DMS 273 (cell line): Measurements from ENCODE around the gene SHC4.

ENCODE experiments used
- DNase-seq: peaks from one replicate; lab custom pipeline; 2025; ENCODE audit not compliant: unreplicated experiment; lab: John Stamatoyannopoulos, UW

The SHC4 gene

DNA sequence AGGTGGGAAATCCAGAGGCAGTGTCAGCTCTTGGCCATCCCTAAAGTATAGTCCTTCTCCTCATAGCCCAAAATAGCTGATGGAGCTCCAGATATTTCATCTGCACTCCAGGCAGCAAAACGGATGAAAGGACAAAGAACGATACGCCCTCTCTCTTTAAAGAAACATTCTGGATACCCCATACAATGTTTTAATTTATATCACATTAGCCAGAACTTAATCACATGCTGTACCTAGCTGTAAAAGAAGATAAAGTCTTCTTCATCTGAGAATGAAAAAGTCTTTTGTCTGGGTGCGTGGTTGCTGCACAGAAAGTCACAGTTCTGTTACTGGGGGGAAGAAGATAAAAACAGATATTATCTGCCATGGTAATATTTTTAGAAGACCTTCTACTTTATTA lies 4.3 kb upstream of the SHC4 start:
- DNase-seq, result no peak

DNA sequence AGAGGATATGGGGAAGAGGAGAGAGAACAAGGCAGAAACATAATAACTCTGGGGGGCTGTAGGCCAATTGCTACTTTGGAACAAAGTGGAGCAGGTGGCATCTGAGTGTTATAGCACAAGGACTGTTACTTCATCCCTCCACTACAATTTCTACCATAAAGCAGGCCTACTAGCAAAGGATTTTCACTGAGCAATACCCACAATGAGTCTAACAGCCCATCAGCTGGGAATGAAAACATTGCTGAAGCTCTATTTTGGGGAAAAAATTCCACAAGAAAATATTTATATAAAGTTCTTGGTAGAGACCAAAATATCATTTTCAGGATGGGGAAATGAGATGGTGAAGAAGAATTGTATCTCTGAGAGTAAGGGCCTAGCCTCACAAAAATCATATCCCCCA lies 3.6 kb upstream of the SHC4 start:
- no peak for DNase-seq

DNA sequence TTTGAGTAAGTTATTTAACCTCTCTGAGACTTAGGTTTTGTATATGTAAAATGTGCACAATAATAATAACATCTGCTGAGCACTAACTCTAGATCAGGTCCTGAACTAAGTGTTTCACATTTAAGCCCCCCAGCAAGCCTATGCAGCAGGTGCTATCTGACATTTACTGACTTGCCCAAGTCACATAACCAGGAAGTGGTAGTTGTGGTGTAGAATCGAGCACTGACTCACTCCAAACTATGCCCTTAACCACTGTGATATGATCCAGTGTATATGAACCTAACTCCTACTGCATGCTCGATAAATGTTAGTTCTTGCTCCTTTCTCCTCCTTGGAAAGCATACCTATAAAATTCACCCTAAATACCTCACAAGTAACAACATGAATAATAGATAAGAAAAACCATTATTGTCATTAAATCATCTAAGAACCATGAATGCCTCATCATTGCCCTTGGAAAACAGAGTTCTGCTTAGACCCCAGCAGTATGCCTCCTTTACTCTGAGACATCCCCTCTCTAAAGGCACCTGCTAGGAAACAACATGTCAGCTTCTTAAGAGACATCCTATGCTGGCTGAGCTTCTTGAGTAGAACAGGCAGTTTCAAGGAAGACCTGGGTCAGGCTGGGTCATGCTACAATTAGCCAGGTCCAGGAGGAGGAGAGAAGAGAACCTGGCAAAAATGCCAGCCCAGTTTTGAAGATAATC lies 3.0 kb upstream of the SHC4 start:
- no peak for DNase-seq

DNA sequence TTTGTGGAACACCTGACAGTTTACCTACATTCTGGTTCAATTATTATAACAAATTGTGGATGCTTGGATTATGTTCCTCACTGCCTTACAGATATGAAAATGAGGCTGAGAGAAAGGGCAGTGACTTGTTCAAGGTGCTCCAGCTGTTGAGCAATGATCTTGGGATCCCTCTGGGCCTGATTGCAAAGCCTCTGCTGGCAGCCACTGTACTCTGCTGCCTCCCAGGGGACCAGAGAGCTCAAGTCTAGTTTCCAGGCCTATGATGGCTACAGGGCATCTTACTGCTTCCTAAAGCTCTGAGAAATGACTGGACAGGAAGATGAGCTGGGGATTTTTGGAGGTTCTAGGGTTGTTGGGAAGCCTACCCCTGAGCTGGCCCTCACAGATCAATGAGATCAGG lies 2.3 kb upstream of the SHC4 start:
- peak; percentile 21 for DNase-seq

DNA sequence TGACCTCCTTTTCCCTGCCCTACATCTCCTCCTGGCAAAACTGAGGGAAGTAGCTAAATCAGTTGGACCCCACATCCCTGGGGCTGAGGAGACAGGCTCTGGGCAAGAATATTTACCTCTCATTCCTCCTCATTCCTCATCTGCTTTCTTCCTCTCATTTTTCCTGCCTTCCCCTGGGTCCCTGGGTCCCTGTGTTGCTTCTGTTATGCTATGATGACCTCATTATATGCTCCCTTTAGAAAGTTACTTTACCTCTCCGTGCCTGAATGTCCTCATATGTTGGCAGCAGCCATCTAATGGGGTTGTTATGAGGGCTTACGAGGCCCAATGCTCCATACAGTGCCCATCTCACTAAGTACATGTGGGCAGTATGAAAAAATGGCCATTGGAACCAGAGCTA lies 1.2 kb upstream of the SHC4 start:
- DNase-seq, result no peak

DNA sequence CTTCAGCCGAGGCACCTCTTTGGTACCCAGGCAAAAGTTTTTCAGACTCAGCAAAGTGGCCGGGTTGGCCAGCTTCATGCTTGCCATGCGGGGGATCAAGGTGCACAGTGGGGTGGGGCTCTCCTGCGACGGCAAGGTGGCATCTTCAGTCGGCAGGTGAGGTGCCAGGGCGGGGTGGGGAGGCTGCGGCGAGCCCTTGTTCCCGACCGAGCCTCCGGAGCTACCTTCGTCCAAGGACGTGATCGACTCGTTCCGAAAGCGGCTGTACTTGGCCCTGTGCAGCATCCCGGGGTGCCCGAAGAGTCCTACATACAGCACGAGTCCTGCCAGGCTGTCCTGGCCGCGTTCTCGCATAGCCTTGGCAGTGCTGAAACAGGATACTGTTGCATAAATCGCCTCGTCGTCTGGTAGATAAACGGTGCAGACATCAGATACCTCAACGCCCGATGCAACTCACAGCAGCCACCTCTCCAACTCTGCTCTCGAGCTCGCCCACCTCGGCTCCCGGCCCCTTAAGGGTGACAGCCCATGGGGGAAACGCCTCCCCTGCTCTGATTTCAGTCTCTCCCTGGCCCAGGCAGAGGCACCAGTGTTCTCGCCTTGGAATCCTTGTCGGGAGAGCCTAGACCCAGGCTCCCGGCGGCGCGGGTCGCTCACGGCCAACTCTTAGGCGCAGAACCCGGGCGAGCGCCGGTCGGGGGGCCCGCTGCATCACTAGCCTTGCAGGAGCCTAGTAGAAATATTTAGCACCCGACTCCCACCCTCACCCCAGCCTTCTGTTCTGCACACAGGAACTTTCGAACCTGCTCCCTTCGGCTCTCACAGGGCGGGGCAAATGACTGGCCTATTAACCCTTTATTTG lies 826 bp downstream of the SHC4 start:
- peak; percentile 60 for DNase-seq

DNA sequence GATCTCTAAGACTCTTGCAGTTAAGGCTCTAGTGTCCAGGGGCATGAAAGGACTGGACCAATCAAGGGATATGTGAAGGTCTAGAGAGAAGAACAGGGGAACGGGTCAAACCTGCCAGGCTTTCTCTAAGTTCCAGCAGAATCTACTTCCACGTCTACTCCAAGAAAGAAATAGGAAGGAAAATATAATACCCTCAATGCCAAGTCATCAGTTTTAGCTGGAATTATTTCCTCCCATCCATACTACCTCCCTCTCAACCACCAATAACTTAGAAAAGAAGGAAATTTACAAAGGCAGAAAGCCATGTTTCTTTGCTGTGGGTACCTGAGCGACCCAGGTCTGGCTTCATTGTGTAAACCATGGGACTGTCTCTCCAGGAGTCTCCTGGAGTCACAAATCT lies 7.8 kb downstream of the SHC4 start:
- no peak for DNase-seq

DNA sequence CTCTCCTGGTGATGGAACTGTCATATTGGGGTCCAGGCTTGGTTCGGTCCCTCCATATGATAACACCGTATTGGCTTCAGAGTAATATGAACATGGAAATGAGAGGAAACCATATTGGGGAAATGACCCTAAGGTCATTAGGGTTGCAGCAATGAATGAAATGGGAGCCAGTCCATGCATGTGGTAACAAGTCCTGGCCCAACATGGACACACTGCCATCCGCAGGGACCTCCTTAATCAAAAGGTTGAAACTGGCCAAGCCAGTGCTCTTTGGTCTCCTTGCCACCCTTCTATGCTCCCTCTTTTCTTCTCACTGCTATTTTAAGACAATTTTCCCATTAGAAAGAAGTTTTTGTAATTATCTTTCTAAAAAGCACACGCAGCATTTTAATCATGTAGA lies 8.3 kb downstream of the SHC4 start:
- DNase-seq, result no peak

DNA sequence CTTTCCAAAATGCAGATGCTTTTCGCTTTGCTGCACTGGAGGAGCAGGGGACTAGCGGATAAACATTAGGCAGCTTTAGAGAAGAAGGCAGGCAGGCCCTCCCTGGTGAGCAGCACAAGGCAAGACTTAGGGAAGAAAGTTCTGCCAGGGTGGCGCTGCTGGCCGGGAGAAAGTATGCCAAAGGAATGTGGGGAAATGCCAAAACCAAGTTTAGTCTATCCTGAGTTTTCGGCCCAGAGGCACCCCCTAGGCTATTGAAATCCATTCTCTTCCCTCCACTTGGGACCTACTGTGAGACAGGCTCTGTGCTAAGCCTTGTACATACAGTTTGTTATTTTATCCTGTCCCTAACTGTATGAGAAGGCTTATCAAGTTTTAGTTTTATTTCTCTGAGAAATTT lies 9.2 kb downstream of the SHC4 start:
- no peak for DNase-seq

DNA sequence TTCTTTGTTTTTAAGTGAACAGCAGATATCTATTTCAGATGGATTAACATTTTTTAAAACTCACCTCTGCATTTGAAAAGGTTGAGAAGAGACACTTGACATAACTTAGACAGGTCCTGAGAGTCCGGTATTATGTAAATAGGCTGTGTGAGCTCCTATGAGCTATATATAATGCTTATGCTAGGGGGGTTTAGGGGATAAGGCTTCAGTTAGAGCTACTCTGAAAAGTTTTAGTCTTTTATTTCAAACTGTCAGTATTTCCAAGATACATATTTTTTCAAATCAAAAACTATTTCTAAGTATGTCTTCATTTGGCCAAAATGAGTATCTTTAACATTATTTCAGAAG lies 16.9 kb downstream of the SHC4 start:
- DNase-seq, result no peak

DNA sequence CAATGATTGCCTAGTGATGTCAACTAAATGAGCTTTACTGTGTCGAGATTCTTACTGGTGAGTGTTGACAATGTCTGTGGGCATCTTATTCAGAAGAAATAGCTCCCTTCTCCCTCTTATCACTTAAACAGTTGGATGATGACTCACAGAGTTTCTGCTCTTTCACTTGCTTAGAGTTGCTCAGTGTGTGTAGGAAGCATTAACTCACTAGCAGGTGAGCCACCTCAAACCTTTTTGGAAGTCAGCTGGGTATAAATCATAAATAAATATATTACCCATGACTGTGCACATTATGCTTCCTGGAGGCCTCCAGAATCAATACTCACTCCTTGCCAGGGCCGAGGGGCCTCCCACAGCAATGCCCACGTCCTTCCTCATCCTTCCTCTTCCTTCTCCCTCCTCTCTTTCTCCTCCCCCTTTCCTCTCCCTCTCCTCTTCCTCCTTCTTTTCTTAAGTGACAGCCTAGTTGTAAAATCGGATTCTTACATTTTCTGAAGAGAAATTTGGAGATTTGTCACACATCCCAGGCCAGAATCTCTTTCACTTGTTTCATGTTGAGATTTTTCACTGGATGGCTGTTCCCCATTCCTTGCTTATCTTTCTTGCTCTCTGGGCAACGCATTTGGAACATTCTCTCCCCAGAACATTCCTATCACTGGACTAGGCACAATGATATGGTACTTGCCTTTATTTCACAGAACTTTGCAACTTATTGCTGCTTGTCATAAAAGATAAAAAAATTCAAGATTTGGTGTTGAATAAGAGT lies 17.5 kb downstream of the SHC4 start:
- no peak for DNase-seq

DNA sequence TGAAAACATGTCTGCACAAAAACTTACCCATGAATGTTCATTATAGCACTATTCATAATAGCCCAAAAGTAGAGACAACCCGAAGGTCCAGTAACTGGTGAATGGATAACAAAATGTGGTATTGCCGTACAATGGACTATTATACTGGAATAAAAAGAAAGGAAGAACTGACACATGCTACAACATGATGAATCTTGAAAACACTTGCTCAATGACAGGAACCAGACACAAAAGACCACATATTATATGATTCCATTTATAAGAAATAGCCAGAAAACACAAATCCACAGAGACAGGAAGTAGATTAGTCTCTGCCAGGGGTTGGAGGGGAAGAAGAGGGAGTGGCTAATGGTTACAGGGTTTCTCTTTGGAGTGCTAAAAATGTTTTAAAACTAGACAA lies 18.3 kb downstream of the SHC4 start:
- no peak for DNase-seq

DNA sequence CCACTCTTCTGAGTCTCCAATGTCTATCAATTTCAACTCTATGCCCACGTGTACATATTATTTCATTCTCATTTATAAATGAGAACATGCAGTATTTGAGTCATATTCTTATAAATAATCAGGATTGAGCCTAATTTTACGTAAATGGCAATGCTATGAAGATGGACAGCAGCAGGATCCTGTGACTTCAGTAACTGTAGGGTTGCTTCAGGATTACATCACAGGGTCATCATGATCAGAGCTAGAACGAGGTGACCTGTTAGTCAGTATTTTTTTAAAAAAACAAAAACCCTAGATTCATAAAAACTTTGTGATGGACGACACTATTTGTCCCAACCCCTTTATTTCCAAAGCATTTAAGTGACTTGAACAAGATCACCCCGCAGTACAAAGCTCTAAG lies 21.8 kb downstream of the SHC4 start:
- no peak for DNase-seq

DNA sequence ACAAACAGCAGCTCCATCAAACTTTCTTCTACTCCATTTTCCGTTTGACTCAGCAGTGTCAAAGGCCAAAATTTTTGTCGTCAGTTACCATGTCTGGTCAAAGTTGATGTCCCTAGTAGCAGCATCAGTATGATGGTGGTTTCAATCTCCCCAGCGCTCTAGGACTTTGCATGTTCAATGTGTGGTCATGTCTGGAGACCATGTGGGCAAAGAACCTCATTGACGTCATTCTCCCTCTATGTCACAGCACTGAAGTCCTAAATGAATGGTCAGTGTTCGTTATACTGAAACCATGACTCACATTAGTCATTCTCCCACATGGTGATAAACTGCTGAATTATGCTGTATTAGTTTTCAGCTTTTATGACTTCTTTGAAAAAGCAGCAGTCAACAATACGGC lies 23.2 kb downstream of the SHC4 start:
- no peak for DNase-seq

DNA sequence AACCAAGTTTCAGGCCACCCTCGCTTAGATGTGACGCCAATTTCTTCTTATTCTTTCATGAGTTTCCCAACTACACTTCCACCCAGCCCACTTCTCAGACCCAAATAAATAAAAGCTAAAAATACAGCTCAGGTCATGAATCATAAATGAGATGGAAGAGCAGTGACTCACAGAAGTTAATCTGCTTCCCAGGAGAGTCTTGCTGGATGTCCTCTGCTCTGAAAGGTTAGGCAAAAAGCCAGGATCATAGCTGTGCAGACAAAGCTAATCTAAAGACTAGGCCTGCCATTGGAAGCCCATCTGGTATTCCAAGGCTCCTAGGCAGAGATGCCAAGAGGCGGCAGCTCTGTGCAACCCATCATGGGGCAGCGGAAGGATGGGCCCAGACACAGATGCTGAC lies 24.1 kb downstream of the SHC4 start:
- peak; percentile 31 for DNase-seq

DNA sequence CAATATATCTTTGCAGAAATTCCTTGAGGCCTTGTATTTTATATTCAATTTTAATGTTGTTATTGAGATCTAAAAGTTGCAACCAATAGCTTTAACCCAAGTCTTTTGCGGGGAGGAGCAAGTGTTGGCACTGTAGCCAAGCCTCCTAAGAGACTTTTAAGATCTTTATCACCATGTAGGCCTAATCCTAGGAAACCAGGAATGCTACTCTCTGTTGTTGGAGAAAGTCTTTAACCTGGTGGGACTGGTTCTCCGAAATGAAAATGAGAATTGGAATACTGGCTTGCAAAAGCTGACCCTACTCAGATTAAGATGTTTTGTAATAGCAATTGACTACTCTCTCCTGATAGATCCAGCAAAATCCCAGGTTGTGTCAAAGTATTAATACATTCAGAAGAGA lies 25.8 kb downstream of the SHC4 start:
- no peak for DNase-seq

DNA sequence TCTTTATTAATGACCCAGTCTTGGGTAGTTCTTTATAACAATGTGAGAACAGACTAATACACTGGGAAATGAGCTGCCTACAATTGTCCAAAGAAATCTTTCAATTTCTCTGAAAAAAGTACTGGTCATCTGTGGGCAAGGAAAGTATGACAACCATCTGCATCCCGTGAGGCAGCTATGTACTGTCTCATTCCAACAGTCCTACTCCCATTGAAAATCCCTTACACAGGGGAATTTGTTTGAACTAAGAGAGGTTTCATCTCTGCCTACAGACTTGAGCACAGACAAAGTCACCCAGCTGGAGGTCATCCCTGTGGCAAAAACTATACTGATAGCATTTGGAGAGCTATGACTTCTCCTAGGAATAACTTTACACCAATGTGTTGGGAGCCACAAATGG lies 27.1 kb downstream of the SHC4 start:
- DNase-seq, result no peak

DNA sequence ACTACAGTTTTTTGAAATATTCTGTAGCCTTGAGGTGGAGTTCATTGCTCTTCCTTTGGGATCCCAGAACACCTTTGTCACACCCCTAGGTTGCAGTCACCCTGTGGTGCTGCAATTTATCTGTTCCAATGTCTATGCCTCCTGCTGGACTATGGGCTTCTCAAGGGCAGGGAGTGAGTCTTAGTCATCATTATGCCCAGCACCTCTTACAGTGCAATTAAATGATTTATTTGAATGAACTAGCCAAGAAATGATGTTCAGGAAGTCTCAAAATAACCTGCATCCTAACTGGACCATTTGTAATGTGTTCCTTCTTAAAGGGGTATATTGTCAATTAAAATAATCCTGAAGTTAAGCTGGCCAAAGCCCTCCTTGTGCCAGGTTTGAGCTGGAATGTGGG lies 28.5 kb downstream of the SHC4 start:
- no peak for DNase-seq

DNA sequence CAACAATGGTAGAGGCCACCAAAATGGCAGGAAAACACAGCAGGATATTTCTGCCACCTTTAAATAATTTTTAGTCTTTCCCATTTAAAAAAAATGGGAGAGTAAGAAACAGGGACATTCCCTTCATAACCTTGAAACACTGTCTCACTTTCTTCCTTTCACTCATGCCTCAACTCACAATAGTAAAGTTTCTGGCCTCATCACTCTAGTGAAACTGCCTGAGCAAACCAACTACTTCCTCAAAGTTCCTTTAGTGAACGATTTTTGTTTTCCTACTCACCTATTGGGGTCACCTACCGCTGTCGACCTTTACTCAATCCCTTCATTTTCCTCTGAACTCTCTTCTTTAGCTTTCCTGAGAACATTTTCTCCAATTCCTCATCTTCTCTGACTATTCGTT lies 33.0 kb downstream of the SHC4 start:
- DNase-seq, result no peak

DNA sequence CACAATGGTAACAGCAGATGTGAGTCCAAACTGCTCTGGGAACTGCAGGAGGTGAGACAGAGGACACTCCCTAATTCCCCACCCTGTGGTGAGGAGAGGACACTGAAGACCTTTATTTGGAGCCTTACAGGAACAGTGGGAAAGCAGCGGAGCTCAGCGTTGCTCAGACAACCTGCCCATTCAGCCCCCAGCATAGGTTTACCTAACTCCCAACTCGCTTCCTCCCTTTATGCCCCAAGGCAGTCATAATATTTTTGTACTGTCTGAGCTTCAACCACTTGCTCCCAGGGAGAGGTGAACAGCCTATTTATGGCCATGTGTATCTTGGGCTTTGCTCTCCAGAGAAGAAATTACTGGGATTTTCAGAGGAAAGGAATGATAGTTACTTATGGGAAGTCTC lies 34.1 kb downstream of the SHC4 start:
- no peak for DNase-seq

DNA sequence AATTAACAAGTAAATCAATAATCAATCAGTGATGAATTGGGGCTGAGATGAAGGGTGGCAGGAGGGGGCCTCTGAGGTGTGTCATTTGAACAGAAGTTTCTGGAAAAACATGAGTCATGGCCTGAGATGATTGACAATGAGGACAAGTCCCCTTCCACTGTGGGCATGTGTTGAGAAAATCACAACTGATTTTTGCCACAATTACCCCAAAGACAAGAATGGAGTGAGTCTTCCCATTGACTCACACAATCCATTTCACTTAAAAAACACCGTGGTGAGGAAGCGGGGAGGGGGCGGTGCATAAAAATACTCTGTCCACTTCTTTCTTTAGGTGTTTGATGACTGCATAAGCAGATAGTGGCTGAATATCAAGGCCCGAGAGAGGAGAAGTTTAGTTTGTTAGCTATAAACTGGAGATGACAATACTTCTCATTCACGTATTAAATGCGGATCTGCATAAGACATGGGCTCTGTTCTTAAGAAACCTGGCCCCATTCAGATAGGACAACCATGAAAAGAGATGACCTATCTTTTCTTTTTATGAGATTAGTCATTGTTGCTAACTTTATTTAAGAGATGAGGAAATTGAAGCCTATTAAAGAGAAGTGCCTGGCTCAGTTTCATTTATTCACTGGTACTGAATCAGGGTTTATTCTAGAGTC lies 34.7 kb downstream of the SHC4 start:
- DNase-seq, result no peak
